ENCODE results near the gene CILP2. TPM values are rescaled to one million over a fixed set of nuclear protein-coding genes. Genes with fewer than 3 reads are reported as not detected.

CILP2 gene
- polyA plus RNA-seq, 4 donors, result 0.13 to 0.20 (median 0.16) TPM

- no peak for DNase-seq (ENCODE audit: low read depth in 4 of 4, low spot score in 3 of 4)
These were observed 56.3 kb downstream of the CILP2 start for GRCh38 chr19:19594381-19594780.

GRCh38 chr19:19595171-19595701, 57.2 kb downstream of the CILP2 start:
- no peak for DNase-seq (ENCODE audit: low read depth in 4 of 4, low spot score in 3 of 4)

Other genes with a start within 250 kb of the CILP2 start
- gene SUGP1, start 217.8 kb upstream of the CILP2 start, polyA plus RNA-seq (ENCODE audit: insufficient read length in 4 of 4), result 10 to 100 TPM; 34.7 to 63.1 (median 56.2) TPM
- 10 to 100 TPM; 37.2 to 82.5 (median 49.6) TPM for gene MAU2, start 217.4 kb upstream of the CILP2 start, polyA plus RNA-seq (ENCODE audit: insufficient read length in 4 of 4)
- gene GATAD2A, start 132.6 kb upstream of the CILP2 start, polyA plus RNA-seq (ENCODE audit: insufficient read length in 4 of 4), result 10 to 100 TPM; 38.3 to 53.4 (median 48.4) TPM
- 1 to 10 TPM in 3 of 4 donors, under 1 TPM in 1; 0.57 to 1.6 (median 1.2) TPM for gene TSSK6, start 22.7 kb upstream of the CILP2 start, polyA plus RNA-seq (ENCODE audit: insufficient read length in 4 of 4)
- 100 to 1,000 TPM; 161 to 320 (median 247) TPM for gene NDUFA13, start 22.0 kb upstream of the CILP2 start, polyA plus RNA-seq (ENCODE audit: insufficient read length in 4 of 4)
- gene YJEFN3, start 9.4 kb upstream of the CILP2 start, polyA plus RNA-seq (ENCODE audit: insufficient read length in 4 of 4), result 10 to 100 TPM in 1 of 4 donors, 1 to 10 TPM in 3; 4.9 to 13.0 (median 6.8) TPM
- 1 to 10 TPM; 3.2 to 8.9 (median 3.6) TPM for gene PBX4, start 80.4 kb downstream of the CILP2 start, polyA plus RNA-seq (ENCODE audit: insufficient read length in 4 of 4)
- 10 to 100 TPM; 15.7 to 41.0 (median 23.9) TPM for gene LPAR2, start 90.0 kb downstream of the CILP2 start, polyA plus RNA-seq (ENCODE audit: insufficient read length in 4 of 4)
- 1 to 10 TPM; 2.9 to 6.7 (median 5.1) TPM for gene GMIP, start 105.4 kb downstream of the CILP2 start, polyA plus RNA-seq (ENCODE audit: insufficient read length in 4 of 4)
- gene ATP13A1, start 125.4 kb downstream of the CILP2 start, polyA plus RNA-seq (ENCODE audit: insufficient read length in 4 of 4), result 10 to 100 TPM; 39.9 to 70.9 (median 46.1) TPM
- 10 to 100 TPM in 3 of 4 donors, 1 to 10 TPM in 1; 6.0 to 20.4 (median 18.2) TPM for gene ZNF101, start 130.6 kb downstream of the CILP2 start, polyA plus RNA-seq (ENCODE audit: insufficient read length in 4 of 4)
- 10 to 100 TPM; 10.2 to 17.7 (median 15.0) TPM for gene ZNF14, start 194.8 kb downstream of the CILP2 start, polyA plus RNA-seq (ENCODE audit: insufficient read length in 4 of 4)

All from left renal pelvis (tissue), 4 donors.